Esophagus muscularis mucosa (tissue), 3 donors: Measurements from ENCODE around the gene ZC3H7B.

Experiments used
- POLR2A ChIP-seq: fragments of 450-650 bp; IDR thresholded peaks from one replicate; pipeline ENCODE4 v1.6.1; 2017; ENCODE audit warnings: antibody characterized with exemption, moderate library complexity, mild to moderate bottlenecking, low read depth
- POLR2AphosphoS5 ChIP-seq, 2 donors: sonication (generic); formaldehyde crosslinking; IDR thresholded peaks; one replicate each; pipeline ENCODE4 v1.6.1; 2017; ENCODE audit warnings: antibody characterized with exemption in 2 of 2
- TF ChIP-seq, protein P1 (sequence below), 3 experiments: fragments of 200-600 bp in 2 of 3; fragments of 450-650 bp in 1 of 3; sonication (generic) in 2 of 3; IDR thresholded peaks; one replicate each; pipeline ENCODE4 v1.5.1; 2017 to 2019; ENCODE audit warnings: antibody characterized with exemption in 3 of 3, mild to moderate bottlenecking in 2 of 3, moderate library complexity in 1 of 3

- TF ChIP-seq, protein P1, sequence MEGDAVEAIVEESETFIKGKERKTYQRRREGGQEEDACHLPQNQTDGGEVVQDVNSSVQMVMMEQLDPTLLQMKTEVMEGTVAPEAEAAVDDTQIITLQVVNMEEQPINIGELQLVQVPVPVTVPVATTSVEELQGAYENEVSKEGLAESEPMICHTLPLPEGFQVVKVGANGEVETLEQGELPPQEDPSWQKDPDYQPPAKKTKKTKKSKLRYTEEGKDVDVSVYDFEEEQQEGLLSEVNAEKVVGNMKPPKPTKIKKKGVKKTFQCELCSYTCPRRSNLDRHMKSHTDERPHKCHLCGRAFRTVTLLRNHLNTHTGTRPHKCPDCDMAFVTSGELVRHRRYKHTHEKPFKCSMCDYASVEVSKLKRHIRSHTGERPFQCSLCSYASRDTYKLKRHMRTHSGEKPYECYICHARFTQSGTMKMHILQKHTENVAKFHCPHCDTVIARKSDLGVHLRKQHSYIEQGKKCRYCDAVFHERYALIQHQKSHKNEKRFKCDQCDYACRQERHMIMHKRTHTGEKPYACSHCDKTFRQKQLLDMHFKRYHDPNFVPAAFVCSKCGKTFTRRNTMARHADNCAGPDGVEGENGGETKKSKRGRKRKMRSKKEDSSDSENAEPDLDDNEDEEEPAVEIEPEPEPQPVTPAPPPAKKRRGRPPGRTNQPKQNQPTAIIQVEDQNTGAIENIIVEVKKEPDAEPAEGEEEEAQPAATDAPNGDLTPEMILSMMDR (IDR thresholded peaks at IDR 0.05), result no peak
- TF ChIP-seq POLR2AphosphoS5 (IDR thresholded peaks at IDR 0.05), result no peak
- no peak for TF ChIP-seq POLR2A
These were observed 96.0 kb downstream of the ZC3H7B start for GRCh38 chr22:41397143-41397811.
